Fibroblast of the conjunctiva (primary cell): ENCODE measurements around the gene ZNF628.
"Not testable (repeated sequence)": the region's sequence is repeated elsewhere in the genome, so short reads cannot be mapped to it uniquely, and the experiment has no call there.

ENCODE experiments used
- DNase-seq: peaks from one replicate; pipeline ENCODE4 v3.0.0-alpha.2; 2010; ENCODE audit warnings: low read depth

The ZNF628 gene

DNA sequence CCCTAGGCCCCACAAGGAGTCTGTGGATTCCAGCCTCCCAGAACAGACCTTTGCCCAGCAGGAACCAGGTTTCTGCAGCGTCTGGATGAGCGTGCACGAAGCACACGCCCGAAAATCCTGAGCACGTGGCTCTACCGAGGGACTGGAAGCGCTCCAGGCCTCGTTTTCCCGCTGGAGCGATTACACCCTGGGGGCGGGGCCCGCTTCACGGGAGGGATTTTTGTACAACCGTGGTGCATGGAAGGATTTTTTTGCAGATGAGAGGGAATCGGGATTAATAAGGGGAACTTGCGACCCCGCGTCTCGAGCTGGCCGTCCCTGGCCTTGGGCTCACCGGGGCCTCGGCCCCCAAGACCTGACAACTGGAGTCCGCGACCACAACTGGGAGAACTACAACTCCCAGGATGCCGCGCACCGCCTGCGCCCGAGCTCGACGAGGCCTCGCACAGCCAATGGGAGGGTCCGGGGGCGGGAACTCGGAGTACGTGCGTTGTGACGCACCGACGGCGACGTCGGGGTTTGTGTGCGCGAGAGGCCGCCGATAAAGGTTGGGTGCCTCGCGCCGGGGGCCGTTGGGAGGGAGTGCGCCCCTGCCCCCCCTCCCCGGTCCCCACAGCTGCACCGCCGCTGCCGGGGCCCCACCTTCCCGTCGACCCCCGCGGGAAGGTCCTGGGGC, at the start of gene ZNF628:
ZNF628 (plus strand) TSS at position 518 of the 676 bp plus-strand sequence. CDS start 3,294 bp downstream, outside the sequence.
- DNase-seq: peak; percentile 95

DNA sequence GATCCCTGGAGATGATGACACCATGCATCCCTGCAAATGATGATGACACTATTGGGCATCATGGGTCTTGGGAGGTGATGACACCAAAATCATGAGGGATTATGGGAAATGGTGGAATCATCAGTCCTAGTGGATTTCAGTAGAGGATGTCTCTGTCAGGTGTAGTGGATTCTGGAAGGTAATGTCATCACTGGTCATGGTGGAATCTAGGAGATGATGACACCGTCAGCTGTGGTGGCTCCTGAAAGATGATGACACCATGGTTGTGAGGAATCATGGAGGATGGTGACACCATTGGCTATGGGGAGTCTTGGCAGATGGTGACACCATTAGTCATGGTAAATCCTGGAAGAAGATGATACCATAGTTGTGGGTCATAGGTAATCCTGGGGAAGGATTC, 45.2 kb upstream of the ZNF628 start:
- DNase-seq: no peak

DNA sequence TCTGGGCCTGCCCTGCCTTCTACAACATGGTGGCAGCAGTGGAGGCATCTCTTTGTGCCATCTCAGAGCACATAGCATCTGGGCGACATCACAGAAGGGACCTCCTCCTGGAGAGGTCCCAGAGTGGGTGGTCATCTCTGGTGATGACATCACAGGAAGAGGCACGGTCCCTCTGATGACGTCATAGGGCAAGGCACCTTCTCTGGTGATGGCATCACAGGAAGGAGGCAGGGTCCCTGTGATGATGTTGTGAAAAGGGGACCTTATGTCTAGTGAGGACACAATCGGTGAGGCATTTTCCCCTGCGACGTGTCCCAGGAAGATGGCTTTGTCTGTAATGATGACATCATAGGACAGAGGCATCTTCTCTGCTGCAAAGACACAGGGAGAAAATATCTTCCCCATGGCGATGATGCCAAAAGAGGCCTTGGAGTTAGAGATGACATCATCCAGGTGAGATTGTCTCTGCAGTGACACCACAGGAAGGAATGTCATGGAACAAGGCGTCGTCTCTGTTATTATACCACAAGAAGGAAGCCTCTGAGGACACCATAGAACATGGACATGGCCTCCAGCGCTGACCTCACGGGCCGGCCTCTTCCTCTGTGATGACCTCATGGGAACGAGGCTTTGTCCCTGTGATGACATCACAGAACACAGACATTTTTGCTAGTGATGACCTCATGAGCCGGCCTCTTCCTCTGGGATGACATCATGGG, 44.0 kb upstream of the ZNF628 start:
- DNase-seq: no peak

DNA sequence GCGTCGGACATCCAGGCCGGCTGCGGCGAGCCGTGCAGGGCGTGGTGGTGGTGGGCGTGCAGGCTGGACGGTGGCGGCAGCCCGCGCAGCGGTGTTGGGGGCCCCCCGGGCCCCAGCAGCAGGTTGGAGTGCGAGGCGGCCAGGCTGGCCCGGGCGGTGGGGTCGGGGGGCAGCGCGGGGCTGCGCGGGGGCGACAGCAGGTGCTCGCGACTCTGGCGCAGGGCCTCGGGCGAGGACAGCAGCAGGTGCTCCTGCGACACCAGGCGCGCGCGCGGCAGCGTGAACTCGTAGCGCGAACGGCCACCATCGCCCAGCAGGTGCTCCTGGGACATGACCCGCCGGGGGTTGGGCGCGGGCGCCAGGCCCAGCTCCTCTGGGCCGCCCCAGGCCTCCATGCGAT, 43.1 kb upstream of the ZNF628 start:
- no peak for DNase-seq

DNA sequence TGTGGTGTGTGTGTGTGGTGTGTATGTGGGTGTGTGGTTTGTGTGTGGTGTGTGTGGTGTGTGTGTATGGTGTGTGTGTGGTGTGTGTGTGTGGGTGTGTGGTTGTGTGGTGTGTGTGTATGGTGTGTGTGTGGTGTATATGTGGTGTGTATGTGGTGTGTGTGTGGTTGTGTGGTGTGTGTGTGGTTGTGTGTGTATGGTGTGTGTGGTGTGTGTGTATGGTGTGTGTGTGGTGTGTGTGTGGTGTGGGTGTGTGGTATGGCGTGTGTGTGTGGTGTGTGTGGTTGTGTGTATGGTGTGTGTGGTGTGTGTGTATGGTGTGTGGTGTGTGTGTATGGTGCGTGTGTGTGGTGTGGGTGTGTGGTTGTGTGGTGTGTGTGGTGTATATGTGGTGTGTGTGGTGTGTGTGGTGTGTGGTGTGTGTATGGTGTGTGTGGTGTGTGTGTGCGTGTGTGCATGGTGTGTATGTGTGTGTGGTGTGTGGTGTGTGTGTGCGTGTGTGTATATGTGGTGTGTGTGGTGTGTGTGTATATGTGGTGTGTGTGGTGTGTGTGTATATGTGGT, 42.0 kb upstream of the ZNF628 start:
- DNase-seq: no peak

DNA sequence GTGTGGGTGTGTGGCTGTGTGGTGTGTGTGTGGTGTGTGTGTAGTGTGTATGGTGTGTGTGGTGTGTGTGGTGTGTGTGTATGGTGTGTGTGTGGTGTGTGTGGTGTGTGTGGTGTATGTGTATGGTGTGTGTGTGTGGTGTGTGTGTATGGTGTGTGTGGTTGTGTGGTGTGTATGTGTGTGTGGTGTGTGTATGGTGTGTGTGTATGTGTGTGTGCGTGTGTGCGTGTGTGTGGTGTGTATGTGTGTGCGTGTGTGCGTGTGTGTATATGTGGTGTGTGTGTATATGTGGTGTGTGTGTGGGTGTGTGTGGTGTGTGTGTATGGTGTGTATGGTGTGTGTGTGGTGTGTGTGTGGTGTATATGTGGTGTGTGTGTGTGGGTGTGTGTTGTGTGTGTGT, 41.4 kb upstream of the ZNF628 start:
- DNase-seq: no peak

DNA sequence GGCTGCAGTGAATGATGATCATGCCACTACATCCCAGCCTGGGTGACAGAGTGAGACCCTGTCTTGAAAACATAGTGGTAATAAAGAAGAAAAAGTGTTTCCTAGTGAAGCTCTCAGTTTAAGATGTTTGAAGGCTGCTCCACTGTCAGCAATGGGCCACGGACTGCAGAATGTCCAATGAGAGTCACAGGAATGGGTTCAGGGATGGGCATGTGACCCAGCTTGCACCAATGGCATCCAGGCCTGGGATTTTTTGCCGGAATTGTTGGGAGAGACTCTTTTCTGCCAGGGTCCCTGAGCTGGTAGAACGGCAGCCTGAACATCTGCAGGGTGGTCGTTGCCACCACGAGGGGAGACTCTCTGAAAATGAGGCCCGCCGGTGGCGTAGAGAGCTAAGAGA, 39.6 kb upstream of the ZNF628 start:
- no peak for DNase-seq

DNA sequence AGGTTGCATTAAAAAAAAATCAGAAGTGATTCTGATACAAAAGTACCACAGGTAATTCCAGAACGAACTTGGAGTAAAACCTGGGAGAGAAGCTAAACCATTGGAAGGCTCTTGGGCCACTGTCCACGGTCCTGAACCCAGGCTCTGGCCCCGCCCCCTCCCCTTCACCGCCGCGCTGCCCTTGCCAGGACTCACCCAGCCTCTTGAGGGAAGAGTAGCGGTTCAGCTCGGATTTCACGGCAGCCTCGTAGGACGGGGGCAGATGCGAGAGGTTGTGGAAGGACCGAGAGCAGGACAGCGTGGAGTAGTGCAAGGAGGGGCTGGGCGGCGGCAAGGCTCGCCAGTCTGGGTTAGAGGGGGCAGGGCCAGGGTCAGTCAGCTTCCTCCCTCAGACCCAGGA, 39.0 kb upstream of the ZNF628 start:
- no peak for DNase-seq

DNA sequence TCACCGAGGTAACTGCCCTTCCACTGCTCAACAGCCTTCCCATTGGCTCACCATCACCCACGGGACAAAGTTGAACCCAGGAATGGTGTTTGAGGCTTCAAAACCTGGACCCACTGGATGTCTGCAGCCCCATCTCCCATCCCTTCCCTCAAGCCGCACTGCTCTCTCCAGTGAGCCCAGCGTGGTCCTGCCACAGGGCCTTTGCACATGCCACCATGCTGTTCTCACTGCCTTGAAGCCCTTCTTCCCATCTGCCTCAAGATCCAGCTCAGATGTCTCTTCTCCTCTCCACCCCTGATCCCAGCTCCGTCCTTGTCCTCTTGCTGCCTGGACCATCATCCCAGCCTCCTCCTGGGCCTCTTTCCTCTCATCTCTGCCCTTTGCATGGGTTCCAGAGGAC, 37.4 kb upstream of the ZNF628 start:
- no peak for DNase-seq

DNA sequence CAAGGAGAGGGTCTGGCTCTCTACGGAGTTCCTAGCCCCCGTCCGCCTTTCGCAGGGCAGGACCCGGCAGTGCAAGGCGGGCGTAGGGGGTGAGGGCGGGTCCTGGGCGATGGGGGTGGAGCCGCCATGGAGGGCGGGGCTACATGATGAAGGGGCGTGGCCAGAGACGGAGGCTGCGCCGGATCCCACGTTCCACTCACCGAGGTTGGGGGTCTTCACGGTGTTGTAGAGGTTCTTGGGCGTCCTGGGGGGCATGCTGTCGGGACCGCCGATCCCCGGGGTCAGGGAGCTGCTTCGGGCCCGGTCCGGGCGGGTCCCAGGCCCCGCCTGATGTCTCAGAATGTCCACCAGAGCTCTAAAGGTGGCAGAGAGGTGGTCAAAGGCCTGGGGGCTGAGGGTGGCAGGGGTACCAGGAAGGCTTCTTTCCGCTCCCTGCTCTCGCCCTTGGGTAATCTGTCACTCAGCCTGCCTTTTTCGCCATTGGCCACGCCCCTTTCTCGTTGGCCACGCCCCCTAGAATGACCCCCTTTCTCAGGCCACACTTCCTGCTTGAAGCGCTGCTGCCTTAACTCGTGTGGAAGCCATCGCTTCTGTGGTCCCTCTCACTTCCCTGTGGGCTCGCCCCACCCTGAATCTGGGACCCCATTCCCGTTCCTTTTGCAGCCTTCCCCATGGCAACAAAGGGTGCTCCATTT, 35.9 kb upstream of the ZNF628 start:
- no peak for DNase-seq

DNA sequence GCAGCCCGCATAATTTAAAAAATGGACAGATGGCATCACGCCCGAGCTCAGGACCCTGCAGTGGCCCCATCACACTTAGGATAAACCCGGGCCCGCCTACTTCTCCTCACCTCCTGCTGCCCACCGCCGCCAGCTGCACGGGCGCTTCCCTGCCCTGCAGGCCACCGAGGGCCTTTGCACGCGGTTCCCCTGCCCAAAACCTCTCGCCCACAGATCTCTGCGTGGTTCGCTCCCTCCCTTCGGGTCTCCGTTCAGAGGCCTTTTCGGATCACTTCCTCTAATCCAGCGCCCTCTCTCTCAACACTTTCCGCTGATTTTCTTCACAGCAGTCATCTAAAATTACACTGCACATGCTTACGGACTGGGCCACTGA, 35.1 kb upstream of the ZNF628 start:
- no peak for DNase-seq

DNA sequence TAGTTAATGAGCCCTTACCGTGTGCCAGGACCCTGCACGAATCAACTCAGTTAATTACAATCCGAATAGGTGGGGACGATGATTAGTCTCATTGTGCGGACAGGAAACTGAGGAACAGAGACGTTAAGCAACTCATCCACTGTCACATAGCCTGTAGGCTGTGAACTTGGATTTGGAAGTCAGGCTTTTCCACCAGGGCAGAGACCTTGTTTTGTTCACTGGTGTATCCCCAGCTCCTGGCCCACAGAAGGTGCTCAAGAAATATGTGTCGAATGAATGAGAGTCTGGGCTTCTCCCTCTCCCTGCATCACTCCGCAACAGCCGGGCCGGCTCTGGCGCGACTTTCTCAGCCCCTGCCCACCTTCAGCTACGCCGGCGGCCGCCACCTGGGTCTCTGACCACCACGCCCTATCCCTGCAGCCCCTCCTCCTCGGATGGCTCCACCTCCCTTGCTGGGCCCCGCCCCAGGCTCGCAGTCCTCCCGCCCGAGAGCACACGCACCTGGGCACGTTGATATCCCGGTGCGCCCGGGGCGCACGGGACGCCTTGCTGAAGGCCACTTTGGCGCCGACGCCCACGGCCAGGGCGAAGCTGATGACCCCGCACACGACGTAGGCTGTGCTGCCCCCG, 34.6 kb upstream of the ZNF628 start:
- no peak for DNase-seq

DNA sequence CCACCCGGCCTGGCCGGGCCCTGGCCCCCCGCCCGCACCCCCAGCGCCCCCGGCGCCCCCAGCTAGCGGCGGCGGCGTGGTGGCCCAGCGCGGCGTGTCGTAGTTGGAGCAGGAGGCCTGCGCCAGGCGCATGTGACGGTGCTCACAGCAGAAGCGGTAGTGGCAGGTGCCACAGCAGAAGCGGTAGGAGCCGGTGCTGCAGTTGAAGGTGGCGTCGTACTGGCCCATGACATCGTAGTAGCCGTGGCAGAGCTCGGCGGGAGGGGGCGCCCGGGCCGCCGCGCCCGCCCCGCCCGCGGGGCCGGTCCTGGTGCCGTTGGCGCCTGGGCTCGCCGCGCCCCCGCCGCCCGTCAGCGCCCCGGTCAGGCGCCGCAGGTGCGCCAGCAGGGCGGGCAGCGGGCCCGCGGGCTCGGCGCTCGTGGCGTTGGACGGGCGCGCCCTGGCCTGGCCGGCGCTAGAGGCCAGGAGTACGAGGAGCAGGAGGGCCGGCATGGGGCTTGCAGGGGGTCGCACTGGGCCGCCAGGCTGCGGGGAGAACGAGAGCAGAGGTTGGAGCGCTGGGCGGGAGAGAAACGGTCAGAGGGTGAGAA, 34.0 kb upstream of the ZNF628 start:
- DNase-seq: no peak

DNA sequence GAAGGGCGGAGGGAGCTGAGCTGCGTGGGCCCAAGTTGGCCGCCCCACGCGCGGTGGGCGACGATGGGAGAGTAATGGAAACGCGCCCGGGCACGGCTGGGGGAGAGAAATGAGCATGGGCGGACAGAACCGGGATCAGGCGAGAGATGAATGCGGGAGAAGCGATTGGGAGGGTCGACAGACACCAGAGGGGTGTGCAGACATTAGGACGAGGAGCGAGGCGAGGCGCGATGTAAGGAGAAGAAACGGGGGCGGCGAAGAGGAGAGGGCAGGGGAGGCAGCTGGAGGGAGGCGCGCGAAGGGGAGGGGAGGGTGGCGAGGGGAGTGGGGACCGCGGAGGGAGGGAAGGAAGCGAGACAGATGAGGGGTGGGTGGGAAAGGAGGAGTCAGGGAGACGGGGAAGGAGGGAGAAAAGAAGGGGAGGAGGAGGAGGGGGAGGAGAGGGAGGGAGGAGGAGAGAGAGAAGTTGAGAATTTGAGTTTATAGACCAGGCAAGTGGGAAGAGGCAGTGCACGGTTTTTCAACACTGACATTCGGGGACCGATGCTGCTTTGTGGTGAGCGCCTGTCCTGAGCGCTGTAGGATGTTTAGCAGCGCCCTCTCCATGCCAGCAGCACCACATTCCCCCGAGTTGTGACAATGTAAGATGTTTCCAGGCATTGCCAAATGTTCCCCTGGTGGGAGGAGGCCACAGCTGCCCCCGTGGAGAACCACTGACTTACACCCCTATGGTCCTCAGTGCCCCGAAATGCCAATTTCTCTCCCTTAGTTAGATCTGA, 33.2 kb upstream of the ZNF628 start, which contains the start of gene SHISA7:
SHISA7 (minus strand) TSS at position 256 of the 779 bp plus-strand sequence. CDS start 437 bp downstream, outside the sequence.
- DNase-seq: no peak

DNA sequence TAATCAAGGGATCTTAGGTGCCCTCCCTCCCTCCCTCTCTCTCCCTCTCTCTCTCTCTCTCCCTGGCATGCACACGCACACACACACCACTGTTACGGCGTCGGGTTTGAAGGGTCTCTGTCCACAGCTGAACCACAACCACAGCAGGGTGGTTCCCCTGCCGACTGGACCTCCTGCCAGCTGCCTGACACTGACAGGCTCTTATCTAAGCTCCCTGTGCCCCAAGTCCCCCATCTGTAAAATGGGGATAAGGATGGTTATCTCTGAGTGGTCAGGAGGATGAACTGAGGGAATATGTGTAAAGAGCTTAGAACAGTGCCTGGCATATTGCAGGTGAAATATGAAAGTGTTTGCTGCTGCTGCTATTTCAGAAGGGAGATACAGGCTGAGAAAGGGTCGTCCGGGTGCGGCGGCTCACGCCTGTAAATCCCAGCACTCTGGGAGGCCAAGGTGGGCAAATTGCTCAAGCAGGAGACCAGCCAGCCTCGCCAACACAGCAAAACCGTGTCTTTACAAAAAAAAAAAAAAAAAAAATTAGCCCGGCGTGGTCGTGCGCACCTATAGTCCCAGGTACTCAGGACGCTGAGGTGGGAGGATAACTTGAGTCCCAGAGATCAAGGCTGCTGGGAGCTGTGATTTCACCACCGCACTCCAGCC, 32.5 kb upstream of the ZNF628 start:
- no peak for DNase-seq

DNA sequence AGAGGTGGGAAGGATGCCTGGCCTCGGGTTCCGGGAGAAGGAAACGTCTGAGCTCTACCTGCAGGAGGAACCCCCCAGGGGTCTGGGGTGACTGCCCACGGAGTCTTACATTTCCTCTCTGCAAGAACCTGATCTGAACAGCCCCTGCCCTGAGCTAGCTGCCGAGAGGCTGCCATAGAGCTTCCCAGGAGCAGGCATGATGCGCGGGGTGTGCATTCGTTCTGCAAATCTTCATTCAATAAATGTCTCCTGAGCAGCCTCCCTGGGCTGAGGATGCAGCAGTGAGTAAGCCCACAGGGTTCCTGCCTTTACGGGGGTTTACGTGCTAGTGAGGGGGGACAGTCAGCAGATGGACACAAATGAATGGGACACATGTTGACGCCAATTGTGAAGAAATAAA, 31.8 kb upstream of the ZNF628 start:
- no peak for DNase-seq

DNA sequence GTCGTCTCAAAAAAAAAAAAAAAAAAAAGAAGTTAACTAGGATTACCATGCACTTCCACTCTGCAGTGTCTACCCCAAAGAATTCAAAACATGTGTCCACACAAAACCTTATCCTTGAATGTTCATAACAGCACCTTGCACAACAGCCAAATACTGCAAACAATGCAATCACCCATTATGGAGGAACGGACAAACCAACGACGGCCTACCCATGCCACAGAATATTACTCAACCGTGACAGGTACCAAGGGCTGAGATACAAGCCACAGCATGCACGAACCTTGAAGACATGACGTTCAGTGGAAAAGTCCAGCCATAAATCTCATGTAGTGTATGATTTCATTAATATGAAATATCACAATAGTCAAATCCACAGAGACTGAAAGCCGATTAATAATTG, 30.4 kb upstream of the ZNF628 start:
- DNase-seq: no peak

DNA sequence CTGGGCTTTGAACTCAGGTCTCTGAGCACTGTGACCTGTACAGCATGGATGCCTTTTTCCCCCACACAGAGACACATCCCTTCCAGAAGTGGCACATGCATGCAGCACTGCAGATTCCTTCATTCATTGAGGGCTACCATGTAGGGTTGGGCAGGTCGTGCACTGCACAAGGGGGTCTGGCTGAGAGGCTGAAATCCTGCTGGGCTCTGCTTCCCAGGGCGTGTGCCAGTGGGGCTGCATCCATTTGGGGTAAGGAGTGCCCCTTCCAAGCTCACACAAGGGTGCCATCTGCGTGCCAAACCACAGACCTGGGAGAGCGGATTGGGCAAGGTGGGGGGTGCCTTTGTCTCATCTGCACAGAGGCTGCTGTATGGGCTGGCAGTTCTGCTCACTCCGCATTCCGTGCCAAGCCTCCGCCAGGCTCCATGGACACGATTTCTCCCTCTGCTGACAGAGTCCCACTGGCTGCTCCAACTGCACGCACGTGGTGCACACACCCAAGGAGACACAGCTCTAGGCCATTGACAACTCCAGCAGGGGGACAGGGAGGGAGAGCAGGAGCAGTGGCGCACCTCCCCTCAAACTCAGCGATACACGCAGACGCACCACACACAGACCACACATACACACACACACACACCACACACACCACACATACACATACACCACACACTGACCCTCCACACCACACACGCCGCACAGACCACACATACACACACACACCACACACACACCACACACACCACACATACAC, 28.8 kb upstream of the ZNF628 start:
- no peak for DNase-seq

DNA sequence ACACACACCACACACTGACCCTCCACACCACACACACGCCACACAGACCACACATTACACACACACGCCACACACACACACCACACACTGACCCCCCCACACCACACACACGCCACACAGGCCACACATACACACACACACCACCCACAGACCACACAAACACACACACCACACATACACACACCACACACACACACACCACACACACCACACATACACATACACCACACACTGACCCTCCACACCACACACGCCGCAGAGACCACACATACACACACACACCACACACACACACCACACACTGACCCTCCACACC, 28.3 kb upstream of the ZNF628 start:
- not testable (repeated sequence) for DNase-seq

DNA sequence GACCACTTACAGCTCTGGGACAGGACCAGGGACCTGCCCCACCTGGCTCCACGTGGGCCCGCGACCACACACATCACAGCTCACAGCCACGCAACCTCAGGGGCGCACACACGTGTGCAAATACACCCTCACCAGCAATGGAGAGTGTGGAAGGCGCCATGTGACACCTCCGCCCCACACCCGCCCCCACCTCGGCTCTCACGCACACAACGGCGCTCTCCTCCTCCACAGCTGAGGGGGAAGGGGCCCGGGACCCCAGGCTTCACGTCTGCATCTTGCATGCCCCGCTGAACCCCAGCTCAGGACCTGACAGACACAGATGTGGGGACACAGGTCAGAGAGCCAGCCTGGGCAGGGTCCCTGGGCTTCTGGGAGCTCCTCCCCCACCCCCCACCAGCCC, 26.9 kb upstream of the ZNF628 start:
- no peak for DNase-seq
